Breast epithelium (tissue), 3 donors: ENCODE data around the gene SCEL.

Experiments
- POLR2A ChIP-seq: fragments of 450-650 bp; IDR thresholded peaks from one replicate; pipeline ENCODE4 v1.6.1; 2016; ENCODE audit warnings: antibody characterized with exemption, mild to moderate bottlenecking, moderate library complexity
- POLR2AphosphoS5 ChIP-seq, 3 donors: sonication (generic); formaldehyde crosslinking; IDR thresholded peaks; one replicate each; pipeline ENCODE4 v1.6.1; 2017; ENCODE audit warnings: antibody characterized with exemption in 3 of 3
- TF ChIP-seq, protein P1 (sequence below), 3 donors: fragments of 450-650 bp; IDR thresholded peaks; one replicate each; pipeline ENCODE4 v1.5.1; 2016 to 2017; ENCODE audit warnings: antibody characterized with exemption in 3 of 3, mild to moderate bottlenecking in 3 of 3, moderate library complexity in 3 of 3

DNA sequence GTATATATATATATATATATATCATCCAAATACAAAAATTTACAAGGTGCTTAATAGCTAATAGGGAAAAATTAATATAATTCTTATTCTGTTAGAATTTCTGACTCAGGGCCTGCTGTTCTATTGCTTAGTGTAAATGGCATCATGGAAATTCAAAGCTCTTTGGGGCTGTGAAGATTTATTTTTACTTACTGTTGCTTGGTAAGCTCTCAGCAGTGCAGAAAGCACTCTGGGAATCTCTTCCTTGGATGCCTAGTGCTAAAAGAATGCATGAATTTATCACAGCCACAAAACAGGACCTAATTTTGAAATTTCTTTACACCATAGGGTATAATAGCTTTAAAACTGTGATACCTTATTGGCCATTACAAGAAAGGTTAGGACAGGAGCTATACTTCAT is 92.7 kb downstream of the SCEL start:
- TF ChIP-seq POLR2AphosphoS5 (IDR thresholded peaks at IDR 0.05) (no peak), POLR2A (no peak)
- TF ChIP-seq, protein P1, sequence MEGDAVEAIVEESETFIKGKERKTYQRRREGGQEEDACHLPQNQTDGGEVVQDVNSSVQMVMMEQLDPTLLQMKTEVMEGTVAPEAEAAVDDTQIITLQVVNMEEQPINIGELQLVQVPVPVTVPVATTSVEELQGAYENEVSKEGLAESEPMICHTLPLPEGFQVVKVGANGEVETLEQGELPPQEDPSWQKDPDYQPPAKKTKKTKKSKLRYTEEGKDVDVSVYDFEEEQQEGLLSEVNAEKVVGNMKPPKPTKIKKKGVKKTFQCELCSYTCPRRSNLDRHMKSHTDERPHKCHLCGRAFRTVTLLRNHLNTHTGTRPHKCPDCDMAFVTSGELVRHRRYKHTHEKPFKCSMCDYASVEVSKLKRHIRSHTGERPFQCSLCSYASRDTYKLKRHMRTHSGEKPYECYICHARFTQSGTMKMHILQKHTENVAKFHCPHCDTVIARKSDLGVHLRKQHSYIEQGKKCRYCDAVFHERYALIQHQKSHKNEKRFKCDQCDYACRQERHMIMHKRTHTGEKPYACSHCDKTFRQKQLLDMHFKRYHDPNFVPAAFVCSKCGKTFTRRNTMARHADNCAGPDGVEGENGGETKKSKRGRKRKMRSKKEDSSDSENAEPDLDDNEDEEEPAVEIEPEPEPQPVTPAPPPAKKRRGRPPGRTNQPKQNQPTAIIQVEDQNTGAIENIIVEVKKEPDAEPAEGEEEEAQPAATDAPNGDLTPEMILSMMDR (IDR thresholded peaks at IDR 0.05) = no peak
